Measurements from ENCODE around the gene LRBA. TPM values are rescaled to one million over a fixed set of nuclear protein-coding genes. Genes with fewer than 3 reads are reported as not detected.

Gene LRBA
- polyA plus RNA-seq, 1 of the 3 experiments (the other 2 are of a cell fraction), result 11.4 TPM

DNA sequence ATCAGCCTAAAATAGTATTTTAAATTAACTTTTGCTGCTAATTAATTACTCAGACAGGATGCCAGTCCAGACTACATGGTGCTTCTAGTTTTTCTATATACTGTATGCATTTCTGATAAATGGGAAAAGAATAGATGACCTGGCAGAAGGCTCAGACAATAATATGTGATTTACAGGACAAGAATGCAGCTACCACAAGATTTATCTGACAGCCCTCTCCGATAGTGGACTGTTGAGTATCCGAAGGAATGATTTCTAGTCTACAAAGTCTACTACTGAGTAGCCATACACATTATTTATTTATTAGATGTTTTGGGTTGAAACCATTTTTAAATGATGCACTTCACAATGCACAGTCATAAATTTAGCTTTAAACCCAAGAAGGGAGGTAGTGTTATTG, 220.4 kb downstream of the LRBA start (continued):
- TF ChIP-seq, protein P1, sequence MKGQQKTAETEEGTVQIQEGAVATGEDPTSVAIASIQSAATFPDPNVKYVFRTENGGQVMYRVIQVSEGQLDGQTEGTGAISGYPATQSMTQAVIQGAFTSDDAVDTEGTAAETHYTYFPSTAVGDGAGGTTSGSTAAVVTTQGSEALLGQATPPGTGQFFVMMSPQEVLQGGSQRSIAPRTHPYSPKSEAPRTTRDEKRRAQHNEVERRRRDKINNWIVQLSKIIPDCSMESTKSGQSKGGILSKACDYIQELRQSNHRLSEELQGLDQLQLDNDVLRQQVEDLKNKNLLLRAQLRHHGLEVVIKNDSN (IDR thresholded peaks at IDR 0.05; ENCODE audit: borderline replicate concordance, low read depth), result no peak

DNA sequence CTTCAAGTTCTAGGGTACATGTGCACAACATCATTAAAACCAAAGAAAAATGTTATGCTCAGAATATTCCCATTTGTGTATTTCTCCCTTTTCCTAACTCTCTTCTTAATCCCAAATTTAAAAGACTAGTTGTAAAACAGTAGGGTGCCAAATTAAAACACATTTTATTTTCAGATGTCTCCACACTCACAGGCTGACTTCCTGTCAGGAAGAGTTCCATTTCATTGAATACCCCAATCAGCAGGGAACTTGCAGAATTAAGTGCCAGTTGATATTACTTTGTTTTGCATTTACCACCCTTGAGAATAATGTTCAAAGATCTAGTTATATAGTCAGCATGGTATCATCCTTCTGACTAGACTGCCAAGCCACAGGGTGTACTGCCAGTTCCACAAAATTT, 225.2 kb downstream of the LRBA start:
- Histone ChIP-seq H3K9ac (no peak overlapping the region), H3K4me1 (ENCODE audit: control insufficient read depth in 1 of 2, insufficient read depth in 2 of 2, low read depth in 1 of 2, low read length in 1 of 2) (peaks cover 0 to 11% of the 10 kb centered on the region in 2 experiments; a peak in 2 of 4 replicates), H3K27me3 (ENCODE audit: insufficient read depth) (no peaks in the 10 kb centered on the region), H3K79me2 (ENCODE audit: insufficient read depth) (no peaks in the 10 kb centered on the region), H3K4me3 (ENCODE audit: low read depth in 2 of 2, low read length in 1 of 2) (no peak overlapping the region), H4K20me1 (ENCODE audit: insufficient read depth) (no peaks in the 10 kb centered on the region), H2AFZ (ENCODE audit: low read depth) (no peak overlapping the region), H3F3A (replicated peaks; ENCODE audit: insufficient read depth) (peaks cover 3% of the 10 kb centered on the region), H3K27ac (ENCODE audit: low read depth in 2 of 2, low read length in 1 of 2) (no peak overlapping the region), H3K36me3 (replicated peaks in 1 of 2; ENCODE audit: control insufficient read depth in 1 of 2, insufficient read depth in 2 of 2, low read length in 1 of 2) (no peaks in the 10 kb centered on the region), H3K4me2 (no peak overlapping the region), H3K9me3 (no peaks in the 10 kb centered on the region), H3K9me2 (no peaks in the 10 kb centered on the region; the same call in 1 of the 2 replicates)
- POLR2A ChIA-PET, result no interaction called here
- CTCF ChIA-PET, result no interaction called here
- TF ChIP-seq NFIC (IDR thresholded peaks at IDR 0.05; ENCODE audit: borderline replicate concordance), result no peak
- no peak for DNase-seq

- Histone ChIP-seq H4K20me1 (ENCODE audit: insufficient read depth) (no peaks in the 10 kb centered on the region), H3K4me3 (ENCODE audit: low read depth in 2 of 2, low read length in 1 of 2) (no peak overlapping the region), H3K9ac (no peak overlapping the region), H3K27me3 (ENCODE audit: insufficient read depth) (no peaks in the 10 kb centered on the region), H2AFZ (ENCODE audit: low read depth) (no peak overlapping the region), H3K27ac (ENCODE audit: low read depth in 2 of 2, low read length in 1 of 2) (no peak overlapping the region), H3K79me2 (ENCODE audit: insufficient read depth) (no peaks in the 10 kb centered on the region), H3K4me1 (ENCODE audit: control insufficient read depth in 1 of 2, insufficient read depth in 2 of 2, low read depth in 1 of 2, low read length in 1 of 2) (peaks cover 0 to 20% of the 10 kb centered on the region in 2 experiments; a peak in 3 of 4 replicates), H3K9me2 (no peaks in the 10 kb centered on the region; the same call in 1 of the 2 replicates), H3K9me3 (no peaks in the 10 kb centered on the region), H3K4me2 (no peak overlapping the region), H3F3A (replicated peaks; ENCODE audit: insufficient read depth) (peaks cover 3% of the 10 kb centered on the region), H3K36me3 (replicated peaks in 1 of 2; ENCODE audit: control insufficient read depth in 1 of 2, insufficient read depth in 2 of 2, low read length in 1 of 2) (no peaks in the 10 kb centered on the region)
- CTCF ChIA-PET, result no interaction called here
- DNase-seq, result no peak
- TF ChIP-seq EP300 (IDR thresholded peaks at IDR 0.05; ENCODE audit: borderline replicate concordance in 1 of 2, low read depth in 1 of 2, low read length in 1 of 2), result no peak
- no peak for TF ChIP-seq FOXJ3 (CRISPR knock-in tag; IDR thresholded peaks at IDR 0.05)
- TF ChIP-seq, protein P2, sequence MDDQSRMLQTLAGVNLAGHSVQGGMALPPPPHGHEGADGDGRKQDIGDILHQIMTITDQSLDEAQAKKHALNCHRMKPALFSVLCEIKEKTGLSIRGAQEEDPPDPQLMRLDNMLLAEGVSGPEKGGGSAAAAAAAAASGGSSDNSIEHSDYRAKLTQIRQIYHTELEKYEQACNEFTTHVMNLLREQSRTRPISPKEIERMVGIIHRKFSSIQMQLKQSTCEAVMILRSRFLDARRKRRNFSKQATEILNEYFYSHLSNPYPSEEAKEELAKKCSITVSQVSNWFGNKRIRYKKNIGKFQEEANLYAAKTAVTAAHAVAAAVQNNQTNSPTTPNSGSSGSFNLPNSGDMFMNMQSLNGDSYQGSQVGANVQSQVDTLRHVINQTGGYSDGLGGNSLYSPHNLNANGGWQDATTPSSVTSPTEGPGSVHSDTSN (IDR thresholded peaks at IDR 0.05), result no peak
- TF ChIP-seq MEF2A (IDR thresholded peaks at IDR 0.05; ENCODE audit: borderline replicate concordance, low read depth), result no peak
- TF ChIP-seq FOSL2 (IDR thresholded peaks at IDR 0.05; ENCODE audit: borderline replicate concordance, low read depth), result no peak
- TF ChIP-seq, protein P3, sequence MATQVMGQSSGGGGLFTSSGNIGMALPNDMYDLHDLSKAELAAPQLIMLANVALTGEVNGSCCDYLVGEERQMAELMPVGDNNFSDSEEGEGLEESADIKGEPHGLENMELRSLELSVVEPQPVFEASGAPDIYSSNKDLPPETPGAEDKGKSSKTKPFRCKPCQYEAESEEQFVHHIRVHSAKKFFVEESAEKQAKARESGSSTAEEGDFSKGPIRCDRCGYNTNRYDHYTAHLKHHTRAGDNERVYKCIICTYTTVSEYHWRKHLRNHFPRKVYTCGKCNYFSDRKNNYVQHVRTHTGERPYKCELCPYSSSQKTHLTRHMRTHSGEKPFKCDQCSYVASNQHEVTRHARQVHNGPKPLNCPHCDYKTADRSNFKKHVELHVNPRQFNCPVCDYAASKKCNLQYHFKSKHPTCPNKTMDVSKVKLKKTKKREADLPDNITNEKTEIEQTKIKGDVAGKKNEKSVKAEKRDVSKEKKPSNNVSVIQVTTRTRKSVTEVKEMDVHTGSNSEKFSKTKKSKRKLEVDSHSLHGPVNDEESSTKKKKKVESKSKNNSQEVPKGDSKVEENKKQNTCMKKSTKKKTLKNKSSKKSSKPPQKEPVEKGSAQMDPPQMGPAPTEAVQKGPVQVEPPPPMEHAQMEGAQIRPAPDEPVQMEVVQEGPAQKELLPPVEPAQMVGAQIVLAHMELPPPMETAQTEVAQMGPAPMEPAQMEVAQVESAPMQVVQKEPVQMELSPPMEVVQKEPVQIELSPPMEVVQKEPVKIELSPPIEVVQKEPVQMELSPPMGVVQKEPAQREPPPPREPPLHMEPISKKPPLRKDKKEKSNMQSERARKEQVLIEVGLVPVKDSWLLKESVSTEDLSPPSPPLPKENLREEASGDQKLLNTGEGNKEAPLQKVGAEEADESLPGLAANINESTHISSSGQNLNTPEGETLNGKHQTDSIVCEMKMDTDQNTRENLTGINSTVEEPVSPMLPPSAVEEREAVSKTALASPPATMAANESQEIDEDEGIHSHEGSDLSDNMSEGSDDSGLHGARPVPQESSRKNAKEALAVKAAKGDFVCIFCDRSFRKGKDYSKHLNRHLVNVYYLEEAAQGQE (IDR thresholded peaks at IDR 0.05; ENCODE audit: low read depth, low read length), result no peak
- TF ChIP-seq SMC3 (IDR thresholded peaks at IDR 0.05; ENCODE audit: low read depth, low read length), result no peak
- TF ChIP-seq ELF1 (IDR thresholded peaks at IDR 0.05), result no peak
- no peak for TF ChIP-seq MAX (IDR thresholded peaks at IDR 0.05; ENCODE audit: low read depth)
- TF ChIP-seq, protein P1 (IDR thresholded peaks at IDR 0.05; ENCODE audit: borderline replicate concordance, low read depth), result no peak
- 89% methylated on average over 8 of the region's 8 CpGs for WGBS (ENCODE audit: low lambda C conversion rate)
- POLR2A ChIA-PET, result no interaction called here
Measured at GRCh38 chr4:150784939-150785338, 230.1 kb downstream of the LRBA start.

Measured in SK-N-SH (cell line).